LNCaP clone FGC (cell line): ENCODE results near the gene RUFY2.

Experiments
- DNase-seq: peaks from one replicate; pipeline ENCODE4 v3.0.0-alpha.2; 2011; ENCODE audit warnings: low read depth
- H3K4me3 ChIP-seq: 2 replicates; pipeline ENCODE4 v1.5.1; 2011; ENCODE audit warnings: mild to moderate bottlenecking, low read depth, low read length, control low read depth
- CTCF ChIP-seq: IDR thresholded peaks from 2 replicates; pipeline ENCODE4 v1.5.1; 2012; ENCODE audit warnings: mild to moderate bottlenecking; ENCODE audit not compliant: control insufficient read depth, insufficient read depth; ENCODE audit errors: extremely low read depth

Gene RUFY2

GRCh38 chr10:68345621-68346020 is 61.5 kb downstream of the RUFY2 start:
- DNase-seq: no peak
- TF ChIP-seq CTCF: no peak

GRCh38 chr10:68342909-68343516 is 64.1 kb downstream of the RUFY2 start:
- no peak overlapping the region for H3K4me3 ChIP-seq
- DNase-seq: no peak
- TF ChIP-seq CTCF: no peak

More at GRCh38 chr10:68345621-68346020, 61.5 kb downstream of the RUFY2 start:
- H3K4me3 ChIP-seq: no peak overlapping the region

DNA sequence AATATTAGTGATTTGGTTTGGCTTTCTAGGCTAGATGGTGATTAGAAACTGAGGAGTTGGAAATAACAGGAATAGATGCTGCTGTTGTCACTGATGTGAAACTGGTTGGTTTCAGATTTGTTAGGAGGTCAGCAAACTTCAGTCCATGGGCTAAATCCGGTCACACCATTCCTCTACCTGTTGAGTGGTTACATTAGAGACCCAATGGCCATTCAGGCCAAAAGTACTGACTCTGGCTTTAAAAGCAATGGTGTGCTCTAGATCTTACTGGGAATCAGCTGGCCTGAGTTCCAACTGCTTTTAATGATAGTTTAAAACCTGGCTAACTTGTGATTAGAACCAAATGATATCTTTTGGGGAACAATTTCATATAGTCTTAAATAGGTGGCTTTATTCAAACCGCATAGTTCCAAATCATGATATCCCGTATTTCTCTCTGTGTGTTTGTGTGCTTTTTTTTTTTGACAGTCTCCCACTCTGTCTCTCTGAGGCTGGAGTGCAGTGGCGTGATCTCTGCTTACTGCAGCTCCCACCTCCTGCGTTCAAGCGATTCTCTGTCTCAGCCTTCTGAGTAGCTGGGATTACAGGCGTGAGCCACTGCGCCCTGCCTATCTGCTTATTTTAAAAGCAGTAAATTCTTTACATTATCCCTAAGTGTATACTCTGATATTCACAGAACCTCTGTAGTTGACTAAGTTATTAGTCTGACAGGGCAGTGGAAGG is 66.6 kb downstream of the RUFY2 start:
- DNase-seq: no peak
- no peak overlapping the region for H3K4me3 ChIP-seq
- TF ChIP-seq CTCF: no peak

- DNase-seq: no peak
- H3K4me3 ChIP-seq: peak overlapping the region; percentile 95; the same call in 1 of the 2 replicates
- no peak for TF ChIP-seq CTCF
Measured at GRCh38 chr10:68336754-68337351, 70.2 kb downstream of the RUFY2 start.

DNA sequence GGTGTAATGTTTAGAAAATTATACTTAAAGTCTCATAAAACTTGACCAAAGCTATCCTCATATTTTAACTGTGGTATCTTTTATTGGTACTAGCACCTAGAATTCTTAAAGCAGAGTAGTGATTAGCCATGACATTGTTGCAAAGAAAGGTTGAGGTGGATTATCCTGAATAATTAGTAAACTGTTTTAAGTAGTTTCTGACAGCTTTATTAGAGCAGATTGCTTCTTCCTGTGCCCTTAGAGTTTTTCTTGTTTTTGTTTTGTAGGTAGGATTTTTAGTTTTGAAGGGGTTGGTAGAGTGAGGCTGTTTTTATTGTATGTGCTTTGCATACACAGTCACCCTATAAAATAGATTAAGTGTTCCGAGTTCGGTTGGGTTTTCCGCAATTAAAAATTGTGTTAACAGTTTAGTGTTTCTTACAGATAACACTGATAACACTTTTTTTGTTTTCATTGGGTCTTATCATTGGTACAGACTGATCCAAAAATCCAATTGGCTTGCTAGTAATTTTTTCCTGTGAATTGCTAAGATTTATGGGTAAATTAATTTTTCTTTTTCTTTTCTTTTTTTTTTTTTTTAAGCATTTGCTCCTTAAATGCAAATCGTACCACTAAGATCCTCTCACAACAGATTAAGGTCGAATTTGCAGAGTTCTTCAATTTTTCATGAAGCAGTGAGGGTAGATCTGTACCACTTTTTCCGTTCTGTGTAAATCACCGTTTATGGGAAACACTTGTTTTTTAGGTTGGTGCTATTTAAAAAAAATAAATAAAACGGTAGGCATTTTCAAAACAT is 72.2 kb downstream of the RUFY2 start:
- H3K4me3 ChIP-seq: peak overlapping the region; percentile 95
- no peak for TF ChIP-seq CTCF
- DNase-seq: peak; percentile 46

DNA sequence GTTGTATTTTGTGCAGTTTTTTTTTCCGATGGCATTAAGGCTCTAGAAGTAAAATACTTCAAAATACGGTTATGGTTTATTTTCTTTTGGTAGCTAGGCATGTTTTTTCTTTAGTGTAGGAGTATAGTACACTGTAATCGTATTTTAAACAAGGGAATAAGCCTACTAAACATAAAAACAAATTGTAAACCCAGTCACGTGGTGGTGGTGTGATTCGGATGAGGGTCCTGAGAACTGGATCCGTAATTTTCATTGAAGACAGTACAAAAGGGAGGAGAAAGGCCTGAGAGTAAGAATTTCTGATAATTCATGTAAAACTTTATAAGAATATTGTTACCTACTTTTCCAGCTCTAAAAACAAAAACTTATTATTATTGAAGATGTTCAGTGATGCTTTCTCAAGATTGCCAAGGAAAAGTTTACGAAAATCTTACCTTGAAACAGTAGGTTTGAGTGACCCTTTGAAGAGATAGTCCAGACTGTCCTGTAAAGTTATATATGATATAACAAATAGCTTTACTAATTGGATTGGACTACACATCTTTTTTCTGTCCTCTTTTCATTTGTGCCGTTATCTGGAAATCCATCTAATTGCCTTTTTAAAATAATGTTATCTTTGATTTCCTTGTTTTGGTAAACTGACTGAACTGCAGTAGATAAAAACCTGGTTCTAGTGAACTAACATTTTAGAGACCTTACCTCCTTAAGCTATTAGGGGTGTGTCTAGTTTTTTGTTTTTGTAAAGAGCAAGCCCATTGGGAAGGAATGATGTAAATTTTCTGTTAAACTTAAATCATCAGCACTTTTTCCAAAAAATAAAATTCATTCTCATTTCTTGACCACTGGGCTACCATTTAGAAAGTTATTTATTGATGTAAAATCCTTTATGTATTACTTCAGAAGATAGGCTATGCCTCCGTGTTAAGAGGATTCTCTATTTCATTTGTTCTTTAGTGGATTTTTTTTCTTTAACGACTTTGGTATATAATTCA is 73.3 kb downstream of the RUFY2 start:
- H3K4me3 ChIP-seq: peak overlapping the region; percentile 95
- DNase-seq: no peak
- no peak for TF ChIP-seq CTCF
